HEK293T (cell line): ENCODE data around the gene ANKRD44.

Experiments
- FOXA1 ChIP-seq: fragments of 450-650 bp; IDR thresholded peaks from 2 replicates; pipeline ENCODE4 v1.6.1; 2016; ENCODE audit warnings: mild to moderate bottlenecking
- SUZ12 ChIP-seq: fragments of 450-650 bp; IDR thresholded peaks from 2 replicates; pipeline ENCODE4 v1.6.1; 2016; ENCODE audit warnings: mild to moderate bottlenecking

GRCh38 chr2:197277794-197278193 is 32.8 kb downstream of the ANKRD44 start:
- TF ChIP-seq FOXA1 (no peak), SUZ12 (no peak)
